Cardiac septum (tissue), 1 donor: Measurements from ENCODE around the gene NR5A2. TPM values are rescaled to one million over a fixed set of nuclear protein-coding genes. Genes with fewer than 3 reads are reported as not detected.

Experiments
- DNase-seq: peaks from one replicate; pipeline ENCODE4 v3.0.0-alpha.2; 2020; ENCODE audit warnings: low spot score
- intact Hi-C: fragments of 100-400 bp; cut with DNase I; formaldehyde crosslinking; loops from one replicate; pipeline ENCODE4 v1.14.0; 2022
- total RNA-seq: library from RNA; stranded (reverse); fragmentation: NEBNext Ultra II Directional; extraction: Animal tissue kit (Norgen Biotek cat#: 25700); gene quantifications from one replicate; pipeline ENCODE4 v1.2.1, GENCODE V29; 2021
- donor health status: DM: no; HTN: no; CAD: no.

The NR5A2 gene
- total RNA-seq, 1 donor from 2014 or later = 0.89 TPM

DNA sequence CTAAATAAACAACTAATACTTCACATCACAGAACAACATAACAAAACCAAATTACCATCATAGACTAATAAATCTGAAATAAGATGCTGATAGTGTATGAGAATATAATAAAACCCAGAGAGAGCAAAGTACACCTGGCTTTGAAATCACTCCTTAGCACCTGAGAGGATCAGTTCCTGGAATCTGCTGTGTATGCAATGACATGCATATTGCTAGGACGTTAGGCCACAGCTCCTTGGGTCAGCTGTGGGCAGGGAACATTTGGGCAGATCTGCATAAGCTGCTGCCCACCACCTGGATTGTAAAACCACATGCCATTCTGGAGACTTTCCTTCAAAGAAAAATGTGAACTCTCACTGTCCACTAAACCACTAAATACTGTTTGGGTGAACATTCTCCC is 81.1 kb downstream of the NR5A2 start:
- no peak for DNase-seq
- intact Hi-C loops = no loop called here

- intact Hi-C loops = no loop called here
- DNase-seq = no peak
These were observed 84.8 kb downstream of the NR5A2 start for GRCh38 chr1:200112290-200112689.

DNA sequence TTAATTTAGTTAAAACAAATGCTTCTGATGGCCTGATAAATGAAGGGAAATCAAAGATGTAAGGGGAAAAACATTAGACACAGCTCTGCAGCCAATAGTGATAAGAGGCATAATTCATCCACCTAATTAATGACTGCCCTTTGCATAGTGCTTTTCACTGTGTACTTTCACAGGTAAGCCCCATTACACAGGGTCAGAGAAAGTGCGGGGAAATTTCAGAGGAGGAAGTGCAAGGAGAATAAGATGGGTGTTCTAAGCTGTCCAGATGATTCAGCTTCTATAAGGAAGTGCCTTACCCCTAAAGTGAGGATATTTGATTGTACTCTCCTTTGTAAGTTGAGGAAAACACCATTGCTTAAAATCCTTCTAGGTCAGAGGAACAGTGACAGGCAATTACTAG is 88.0 kb downstream of the NR5A2 start:
- intact Hi-C loops = no loop called here
- DNase-seq = no peak

DNA sequence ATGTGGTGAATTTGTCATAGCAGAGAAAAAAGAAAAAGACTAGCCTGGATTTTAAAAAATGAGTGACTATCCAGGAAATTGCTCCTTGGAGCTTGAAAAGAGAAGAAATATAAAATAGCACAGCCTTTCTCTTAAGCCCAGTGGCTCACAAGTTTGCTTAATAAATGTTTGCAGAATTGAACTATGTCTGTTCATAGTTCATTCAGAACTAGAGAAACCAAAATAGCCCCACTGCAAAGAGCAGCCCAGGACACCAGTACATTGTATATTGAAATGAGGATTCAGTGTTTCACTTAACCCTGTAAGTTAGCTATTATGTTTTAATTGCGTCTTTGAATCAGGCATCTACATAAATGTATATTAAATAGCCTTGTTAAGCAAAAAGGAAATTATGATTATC is 88.8 kb downstream of the NR5A2 start:
- no peak for DNase-seq
- intact Hi-C loops = no loop called here

DNA sequence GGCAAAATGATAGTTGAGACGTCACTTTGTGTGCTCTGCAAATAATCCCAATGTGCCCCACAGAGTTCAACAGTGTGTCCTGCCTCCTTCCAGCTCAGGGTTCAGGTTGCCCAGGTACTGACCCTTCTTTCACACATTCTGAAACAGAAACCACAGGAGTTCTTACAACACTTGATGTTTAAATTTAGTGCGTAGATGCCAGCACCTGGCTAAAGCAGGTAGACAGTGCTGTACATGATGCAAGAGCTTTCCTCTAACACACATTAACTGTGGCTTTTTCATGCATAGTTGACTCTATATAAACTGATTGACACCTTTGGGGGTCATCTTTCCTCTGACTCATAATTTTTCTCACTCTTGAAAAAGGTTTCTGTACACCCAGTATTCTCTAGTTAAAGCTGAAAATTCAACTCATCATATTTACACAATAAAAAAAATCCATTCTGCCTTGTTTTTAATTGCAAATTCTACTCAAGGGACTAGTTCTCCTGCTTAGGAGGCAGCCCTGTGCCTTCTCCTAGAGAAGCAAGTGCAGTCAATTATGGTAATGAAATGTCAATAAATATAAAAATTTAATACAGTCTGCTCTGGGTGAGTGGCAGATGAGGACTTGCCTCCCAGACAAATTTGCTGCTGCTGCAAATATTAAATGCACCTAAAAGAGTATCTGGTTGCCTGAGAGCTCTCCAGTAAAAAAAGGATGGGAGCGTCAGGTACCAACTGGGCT is 91.4 kb downstream of the NR5A2 start:
- intact Hi-C loops = no loop called here
- DNase-seq = no peak

DNA sequence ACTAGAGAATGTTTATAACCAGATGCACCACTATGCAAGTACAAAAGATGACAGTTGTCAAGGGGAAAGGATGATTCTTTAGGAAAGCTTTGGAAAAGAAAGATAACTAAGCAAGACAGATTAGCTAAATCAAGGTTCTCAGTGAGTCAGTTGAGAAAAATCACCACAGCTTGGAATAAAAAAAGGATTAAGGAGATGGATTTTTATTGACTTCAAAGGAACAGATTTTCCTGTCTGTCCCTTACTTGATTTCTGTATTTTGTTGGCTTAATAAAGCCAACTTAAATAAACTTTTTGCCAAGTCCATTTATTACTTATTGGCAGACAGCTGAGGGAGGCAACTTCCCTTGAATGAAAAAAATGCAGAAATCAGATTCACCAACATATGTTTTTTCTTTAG is 93.9 kb downstream of the NR5A2 start:
- intact Hi-C loops = no loop called here
- no peak for DNase-seq

- no peak for DNase-seq
- intact Hi-C loops = no loop called here
These were observed 96.8 kb downstream of the NR5A2 start for GRCh38 chr1:200124309-200124708.

DNA sequence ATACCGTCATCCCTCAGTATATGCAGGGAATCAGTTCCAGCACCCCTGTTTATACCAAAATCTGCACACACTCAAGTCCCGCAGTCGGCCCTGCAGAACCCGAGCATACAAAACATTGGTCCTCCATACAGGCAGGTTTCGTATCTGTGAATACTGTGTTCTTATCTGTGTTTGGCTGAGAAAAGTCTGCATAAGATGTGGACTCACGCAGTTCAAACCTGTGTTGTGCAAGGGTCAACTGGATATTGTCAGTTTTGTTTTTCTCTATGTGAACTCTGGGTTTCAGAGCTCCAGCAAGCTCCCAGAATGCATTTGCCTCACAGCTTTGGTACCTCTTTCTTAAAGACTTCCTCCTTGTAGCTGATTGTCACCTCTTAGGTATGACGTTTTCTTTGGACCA is 100.6 kb downstream of the NR5A2 start:
- intact Hi-C loops = no loop called here
- no peak for DNase-seq

DNA sequence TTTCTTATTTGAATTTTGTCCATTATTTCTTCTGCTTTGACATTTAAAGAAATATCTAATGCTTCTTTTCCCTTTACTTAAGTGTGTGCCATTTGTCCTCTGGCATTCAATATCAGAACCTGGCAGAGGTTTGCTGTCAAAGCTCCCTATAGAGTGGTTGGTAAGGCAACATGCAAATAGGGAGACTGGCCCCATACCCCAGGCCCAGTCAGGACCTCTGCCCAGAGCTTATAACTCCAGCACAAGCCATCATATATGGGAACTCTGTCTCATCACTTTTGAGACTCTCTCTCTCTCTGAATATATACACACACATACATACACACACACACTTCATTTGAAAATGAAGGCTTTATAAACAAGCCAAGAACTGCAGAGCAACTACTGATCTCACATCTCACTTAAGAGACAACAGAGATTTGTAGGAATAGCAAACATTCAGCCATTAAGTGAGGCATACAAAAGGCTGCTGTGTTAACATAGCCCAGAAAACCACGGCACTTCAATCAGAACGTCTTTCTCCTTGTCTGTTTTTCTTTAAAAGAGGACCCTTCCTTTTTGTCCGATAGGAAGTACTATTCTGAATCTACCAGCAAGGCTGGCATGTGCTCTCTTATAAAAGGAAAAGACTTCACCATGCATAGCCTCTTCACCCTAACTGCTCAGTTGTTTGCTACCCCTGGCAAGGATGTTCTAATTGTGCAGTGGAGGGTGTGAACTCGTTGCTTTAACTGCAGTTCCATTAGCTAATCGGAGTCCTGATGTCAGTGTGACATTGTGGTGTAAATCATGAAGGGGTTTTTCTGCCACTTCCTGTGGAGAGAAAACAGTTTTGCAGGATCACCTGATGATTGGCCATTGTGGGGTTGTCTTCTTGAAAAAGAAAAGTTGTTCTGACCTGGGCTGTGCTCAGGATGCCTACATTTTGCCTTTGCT is 101.7 kb downstream of the NR5A2 start:
- no peak for DNase-seq
- intact Hi-C loops = no loop called here

DNA sequence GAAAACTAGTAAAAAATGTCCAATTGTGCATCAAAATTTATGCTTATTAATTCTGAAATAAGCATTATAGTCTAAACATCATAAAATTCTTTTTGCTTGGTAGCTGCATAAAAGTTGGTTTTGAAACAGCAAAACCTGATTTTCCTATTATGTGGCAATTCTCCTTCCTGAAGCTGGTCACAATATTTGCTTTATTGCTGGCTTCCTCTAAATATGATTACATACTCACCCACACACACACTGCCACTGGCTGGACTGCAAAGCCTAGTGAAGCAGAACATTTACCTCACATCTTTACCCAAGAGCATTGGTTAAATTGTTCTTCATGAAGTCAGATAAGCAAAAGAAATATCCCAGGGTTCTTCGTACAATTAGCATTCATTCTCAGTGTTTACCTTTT is 103.0 kb downstream of the NR5A2 start:
- no peak for DNase-seq
- intact Hi-C loops = loop anchor here (10.0 kb wide), 1 partner anchor 354 kb away; no protein-coding TSS in a partner anchor

DNA sequence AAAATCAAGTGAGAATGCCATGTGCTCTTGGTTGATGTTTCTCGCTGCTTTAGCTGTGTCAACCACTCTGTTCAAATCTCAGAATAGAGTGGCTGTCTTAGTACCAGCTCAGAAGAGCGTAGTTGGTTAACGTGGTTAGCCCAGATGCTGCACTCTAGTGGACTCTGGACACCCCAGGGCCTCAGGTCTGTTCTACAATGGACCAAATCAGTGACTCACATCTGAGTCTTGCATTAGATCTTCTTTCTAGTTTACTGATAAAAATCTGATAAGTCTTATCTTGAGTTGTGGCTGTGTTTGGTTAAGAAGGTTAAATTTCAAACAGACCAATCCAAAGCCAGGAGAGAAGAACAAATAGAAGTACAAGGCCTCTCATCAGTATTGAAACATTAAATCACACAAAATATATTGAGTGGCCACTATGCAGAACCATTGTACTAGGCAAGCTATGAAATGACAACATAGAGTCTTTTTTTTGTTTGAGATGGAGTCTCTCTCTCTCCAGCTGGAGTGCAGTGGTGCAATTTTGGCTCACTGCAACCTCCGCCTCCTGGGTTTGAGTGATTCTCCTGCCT is 104.1 kb downstream of the NR5A2 start:
- intact Hi-C loops = loop anchor here (10.0 kb wide), 1 partner anchor 353 kb away; no protein-coding TSS in a partner anchor
- DNase-seq = no peak

DNA sequence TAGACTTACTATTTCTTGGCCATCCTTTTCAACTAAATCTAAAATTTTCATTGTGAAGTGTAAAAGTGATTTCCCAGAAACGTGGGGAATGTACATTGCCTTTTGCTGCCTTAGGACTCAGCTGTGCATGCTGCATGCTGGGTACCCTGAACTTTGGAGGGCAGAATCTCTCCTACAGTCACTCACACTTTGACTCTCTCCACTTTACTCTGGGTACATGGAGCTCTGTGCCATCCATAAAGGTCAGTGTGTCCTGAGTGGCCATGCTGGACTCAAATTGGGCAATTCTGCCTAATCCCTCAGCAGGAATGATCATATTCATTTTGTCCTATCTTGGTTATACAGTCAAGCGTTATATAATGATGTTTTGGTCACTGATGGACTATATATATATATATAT is 105.6 kb downstream of the NR5A2 start:
- no peak for DNase-seq
- intact Hi-C loops = loop anchor here (10.0 kb wide), 1 partner anchor 352 kb away; no protein-coding TSS in a partner anchor

DNA sequence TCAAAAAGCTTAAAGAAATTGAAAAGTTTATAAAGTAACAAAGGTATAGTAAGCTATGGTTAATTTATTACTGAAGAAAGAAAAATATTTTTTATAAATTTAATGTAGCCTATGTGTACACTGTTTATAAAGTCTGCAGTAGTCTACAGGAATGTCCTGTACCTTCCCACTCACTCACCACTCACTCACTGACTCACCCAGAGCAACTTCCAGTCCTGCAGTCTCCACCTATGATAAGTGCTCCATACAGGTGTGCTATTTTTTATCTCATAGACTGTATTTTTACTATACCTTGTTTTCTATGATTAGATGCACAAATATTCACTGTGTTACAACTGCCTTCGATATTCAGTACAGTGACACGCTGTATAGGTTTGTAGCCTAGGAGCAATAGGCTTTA is 106.6 kb downstream of the NR5A2 start:
- DNase-seq = no peak
- intact Hi-C loops = loop anchor here (10.0 kb wide), 1 partner anchor 351 kb away; no protein-coding TSS in a partner anchor

- no peak for DNase-seq
These were observed 108.9 kb downstream of the NR5A2 start for GRCh38 chr1:200136384-200136783.

DNA sequence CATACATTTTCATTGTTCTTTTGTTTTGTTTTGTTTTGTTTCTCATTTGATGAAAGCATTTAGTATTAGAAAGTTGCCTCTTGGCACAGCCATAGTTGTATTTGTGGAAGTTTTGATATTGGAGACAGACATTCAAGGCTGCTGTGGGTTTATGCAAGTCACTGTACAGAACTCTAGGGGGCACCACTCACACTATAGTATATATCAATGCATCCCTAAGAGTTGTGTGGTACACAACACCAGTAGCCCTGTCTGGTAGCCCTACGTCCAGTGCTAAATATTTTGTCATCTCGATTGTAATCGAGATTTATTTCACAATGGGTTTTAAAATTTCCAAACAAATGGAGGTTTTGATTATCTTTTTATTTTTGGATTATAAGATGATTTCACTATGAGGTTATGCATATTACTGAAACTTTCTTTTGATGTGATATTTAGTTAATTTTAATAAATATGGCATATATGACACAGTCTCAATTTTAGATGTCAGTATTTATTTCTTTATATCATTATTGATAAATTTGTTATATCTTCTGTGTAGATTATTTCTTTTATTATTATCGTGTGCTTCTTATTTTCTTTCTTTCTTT is 112.2 kb downstream of the NR5A2 start:
- no peak for DNase-seq
- intact Hi-C loops = loop anchor here (5.0 to 10.0 kb wide), 2 partner anchors 168 to 345 kb away; no protein-coding TSS in a partner anchor

More at GRCh38 chr1:200136384-200136783, 108.9 kb downstream of the NR5A2 start:
- intact Hi-C loops = loop anchor here (5.0 to 10.0 kb wide), 2 partner anchors 171 to 348 kb away; no protein-coding TSS in a partner anchor

DNA sequence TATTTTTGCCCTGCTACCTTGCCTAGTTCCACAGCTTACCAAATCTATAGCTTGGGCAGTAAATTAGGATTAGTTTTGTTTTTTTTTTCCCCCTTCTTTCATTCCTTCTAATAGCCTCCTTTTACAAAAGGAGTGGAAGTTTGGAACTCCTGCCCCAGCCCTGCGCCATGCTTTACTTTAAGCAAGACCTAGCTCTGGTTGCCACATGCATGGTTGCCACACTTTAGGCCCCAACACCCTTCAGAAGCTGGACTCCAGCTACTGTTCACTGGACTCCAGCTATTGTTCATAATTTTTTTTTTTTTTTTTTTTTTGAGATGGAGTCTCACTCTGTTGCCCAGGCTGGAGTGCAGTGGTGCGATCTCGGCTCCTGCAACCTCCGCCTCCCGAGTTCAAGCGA is 115.8 kb downstream of the NR5A2 start:
- intact Hi-C loops = no loop called here
- no peak for DNase-seq

DNA sequence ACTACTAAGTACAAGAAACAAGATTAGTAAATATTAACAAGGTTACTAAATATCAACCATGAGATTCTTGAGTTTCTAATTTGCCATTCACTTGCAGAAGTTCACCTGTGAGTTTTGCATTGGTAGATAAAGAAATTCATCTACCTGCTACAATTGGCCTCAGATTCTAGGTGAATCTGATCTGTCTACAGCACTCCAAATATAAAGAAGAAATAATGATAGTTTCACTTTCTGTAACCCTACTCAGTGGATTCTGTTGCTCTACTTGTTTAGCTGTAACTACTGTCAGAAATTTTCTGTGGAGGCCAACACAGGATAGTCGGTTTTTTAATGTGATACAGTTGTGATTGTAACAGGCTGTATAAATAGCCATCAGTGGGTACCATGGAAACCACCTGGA is 118.6 kb downstream of the NR5A2 start:
- intact Hi-C loops = no loop called here
- no peak for DNase-seq

GRCh38 chr1:200147094-200147493 is 119.6 kb downstream of the NR5A2 start:
- no peak for DNase-seq
- intact Hi-C loops = no loop called here

DNA sequence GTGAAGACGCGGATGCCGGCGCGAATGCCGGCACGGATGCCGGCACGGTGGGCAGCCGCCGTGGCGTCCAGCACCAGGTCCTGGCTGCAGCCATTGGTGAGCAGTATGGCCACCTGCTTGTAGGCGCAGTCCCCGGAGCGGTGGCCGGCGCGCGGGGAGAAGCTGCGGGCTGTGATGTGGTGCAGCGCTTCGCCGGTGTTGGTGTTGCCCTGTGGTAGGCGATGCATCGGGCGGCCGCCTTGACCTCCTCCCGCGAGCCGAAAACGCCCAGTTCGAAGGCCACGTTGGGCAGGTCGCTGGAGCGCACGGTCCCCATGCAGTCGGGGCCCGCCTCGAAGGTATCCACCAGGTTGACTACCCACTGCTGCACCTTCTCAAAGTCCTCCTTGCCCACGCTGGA is 120.2 kb downstream of the NR5A2 start:
- no peak for DNase-seq
- intact Hi-C loops = no loop called here

GRCh38 chr1:200150006-200150405 is 122.5 kb downstream of the NR5A2 start:
- intact Hi-C loops = no loop called here
- DNase-seq = no peak
